Upper lobe of left lung (tissue), 6 donors: ENCODE results near the gene SIDT1. TPM values are rescaled to one million over a fixed set of nuclear protein-coding genes. Genes with fewer than 3 reads are reported as not detected.

Source experiments
- ATAC-seq, 2 donors: fragments of 200-7000 bp; cut with Tn5 transposase; one replicate each; pipeline ENCODE4 v1.9.1; 2022; ENCODE audit warnings: mild to moderate bottlenecking in 2 of 2, moderate library complexity in 2 of 2; ENCODE audit not compliant: low FRiP score in 2 of 2
- DNase-seq, 2 donors: peaks; one replicate each; pipeline ENCODE4 v3.0.0-alpha.2; 2019 to 2020
- H3K27ac ChIP-seq, 4 donors: fragments of 200-600 bp; sonication (generic); one replicate each; pipeline ENCODE4 v1.5.1; 2016 to 2019
- H3K27me3 ChIP-seq, 4 donors: fragments of 200-600 bp; sonication (generic); one replicate each; pipeline ENCODE4 v1.5.1; 2017 to 2019
- H3K36me3 ChIP-seq, 4 donors: fragments of 200-600 bp; sonication (generic); one replicate each; pipeline ENCODE4 v1.5.1; 2016 to 2019
- H3K4me1 ChIP-seq, 4 donors: fragments of 200-600 bp; sonication (generic); one replicate each; pipeline ENCODE4 v1.5.1; 2018 to 2019
- H3K4me3 ChIP-seq, 4 donors: fragments of 200-600 bp; sonication (generic); one replicate each; pipeline ENCODE4 v1.5.1; 2017 to 2019; ENCODE audit warnings: mild to moderate bottlenecking in 2 of 4, moderate library complexity in 1 of 4
- H3K9me3 ChIP-seq, 4 donors: fragments of 200-600 bp; sonication (generic); one replicate each; pipeline ENCODE4 v1.5.1; 2018 to 2019
- CTCF ChIP-seq, 6 experiments: fragments of 450-650 bp in 4 of 6; fragments of 200-600 bp in 2 of 6; sonication (generic) in 2 of 6; IDR thresholded peaks; one replicate each; pipeline ENCODE4 v1.5.1; 2016 to 2019; ENCODE audit warnings: antibody characterized with exemption in 6 of 6
- EP300 ChIP-seq, 4 donors: sonication (generic); formaldehyde crosslinking; IDR thresholded peaks; one replicate each; pipeline ENCODE4 v1.5.1; 2017; ENCODE audit warnings: antibody characterized with exemption in 4 of 4, control low read depth in 2 of 4
- POLR2A ChIP-seq, 4 donors: fragments of 450-650 bp; IDR thresholded peaks; one replicate each; pipeline ENCODE4 v1.5.1; 2016 to 2017; ENCODE audit warnings: antibody characterized with exemption in 4 of 4, mild to moderate bottlenecking in 2 of 4
- POLR2AphosphoS5 ChIP-seq, 2 donors: sonication (generic); formaldehyde crosslinking; IDR thresholded peaks; one replicate each; pipeline ENCODE4 v1.5.1; 2017; ENCODE audit warnings: antibody characterized with exemption in 2 of 2
- WGBS, 2 donors: methylation state at CpG; one replicate each; pipeline ENCODE4 v1.1.5; 2017 to 2018; 5-methylcytosine and 5-hydroxymethylcytosine counted together
- total RNA-seq, 6 donors: library from RNA; depleted of rRNA in 4 of 6; stranded (reverse); fragments of >200 nt in 4 of 6; gene quantifications; one replicate each; pipeline versions ENCODE4 v1.1.0 to v1.2.1, GENCODE V29; 2016 to 2021
- donor health status: DM: no; HTN: no; CAD: no; lungs with moderate emphysema.
- donor health status: DM: no; HTN: yes; CAD: no; lungs with severe emphysema.

SIDT1 gene
- total RNA-seq, 6 donors from 2014 or later, result 2.6 to 37.5 (median 9.5) TPM

DNA sequence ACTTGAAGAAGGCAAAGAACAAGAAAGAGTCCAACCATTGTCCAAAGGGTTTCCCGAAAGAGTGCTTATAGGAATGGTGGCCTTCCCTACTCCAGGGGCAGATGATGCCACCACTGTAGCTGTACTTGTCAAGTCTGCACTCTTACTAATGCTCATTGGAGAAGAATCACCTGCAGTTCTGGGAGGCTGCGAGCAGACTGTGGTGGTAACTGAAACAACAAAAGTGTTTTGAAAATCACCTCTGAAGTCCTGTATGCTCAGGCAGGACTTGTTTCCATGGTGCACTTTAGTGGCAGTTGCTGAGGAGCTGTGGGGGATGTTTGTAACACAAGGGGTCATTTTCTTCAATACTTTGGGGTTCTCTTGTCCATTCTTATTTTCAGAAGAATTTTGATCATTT is 128.1 kb downstream of the SIDT1 start:
- Histone ChIP-seq H3K27me3 (no peaks in the 10 kb centered on the region), H3K36me3 (peaks cover 6 to 68% (median 19%) of the 10 kb centered on the region in 4 donors), H3K27ac (no peak overlapping the region), H3K4me3 (no peak overlapping the region), H3K4me1 (no peaks in the 10 kb centered on the region), H3K9me3 (no peaks in the 10 kb centered on the region)
- DNase-seq, result no peak
- TF ChIP-seq CTCF (IDR thresholded peaks at IDR 0.05), result no peak
- TF ChIP-seq POLR2A (IDR thresholded peaks at IDR 0.05), result no peak
- TF ChIP-seq POLR2AphosphoS5 (IDR thresholded peaks at IDR 0.05), result no peak
- no peak for TF ChIP-seq EP300 (IDR thresholded peaks at IDR 0.05)
- no peak for ATAC-seq
- WGBS, 2 donors, result 85 to 97% methylated on average over 2 of the region's 2 CpGs

- Histone ChIP-seq H3K27me3 (no peaks in the 10 kb centered on the region), H3K27ac (no peak overlapping the region), H3K36me3 (peaks cover 6 to 68% (median 19%) of the 10 kb centered on the region in 4 donors), H3K4me1 (no peaks in the 10 kb centered on the region), H3K4me3 (no peak overlapping the region), H3K9me3 (no peaks in the 10 kb centered on the region)
- TF ChIP-seq EP300 (IDR thresholded peaks at IDR 0.05) (no peak), POLR2AphosphoS5 (IDR thresholded peaks at IDR 0.05) (no peak), CTCF (IDR thresholded peaks at IDR 0.05) (no peak)
- no peak for DNase-seq
- no peak for ATAC-seq
- WGBS, 2 donors, result 80 to 85% methylated on average over 4 of the region's 4 CpGs
Measured at GRCh38 chr3:113660896-113661295, 128.5 kb downstream of the SIDT1 start.

GRCh38 chr3:113662824-113663223 is 130.5 kb downstream of the SIDT1 start:
- Histone ChIP-seq H3K4me1 (no peaks in the 10 kb centered on the region), H3K36me3 (peaks cover 6 to 61% (median 18%) of the 10 kb centered on the region in 4 donors)
- TF ChIP-seq CTCF (IDR thresholded peaks at IDR 0.05) (no peak), POLR2A (IDR thresholded peaks at IDR 0.05) (no peak), EP300 (IDR thresholded peaks at IDR 0.05) (no peak), POLR2AphosphoS5 (IDR thresholded peaks at IDR 0.05) (no peak)

GRCh38 chr3:113663324-113663750 is 131.0 kb downstream of the SIDT1 start:
- ATAC-seq (no peak), DNase-seq (no peak)
- TF ChIP-seq CTCF (IDR thresholded peaks at IDR 0.05) (no peak), POLR2A (IDR thresholded peaks at IDR 0.05) (no peak), EP300 (IDR thresholded peaks at IDR 0.05) (no peak), POLR2AphosphoS5 (IDR thresholded peaks at IDR 0.05) (no peak)
- H3K27me3 ChIP-seq, result no peaks in the 10 kb centered on the region
- no peaks in the 10 kb centered on the region for H3K4me1 ChIP-seq
- no peak overlapping the region for H3K4me3 ChIP-seq
- H3K27ac ChIP-seq, result no peak overlapping the region
- H3K36me3 ChIP-seq, result peaks cover 6 to 57% (median 17%) of the 10 kb centered on the region in 4 donors
- no peaks in the 10 kb centered on the region for H3K9me3 ChIP-seq
- WGBS, 2 donors, result 96 to 98% methylated on average over 3 of the region's 3 CpGs

More at GRCh38 chr3:113662824-113663223, 130.5 kb downstream of the SIDT1 start:
- Histone ChIP-seq H3K4me3 (no peak overlapping the region), H3K27ac (no peak overlapping the region), H3K9me3 (no peaks in the 10 kb centered on the region), H3K27me3 (no peaks in the 10 kb centered on the region)
- WGBS, 2 donors, result 61 to 78% methylated on average over 1 of the region's 1 CpG
- no peak for DNase-seq
- ATAC-seq, result no peak

GRCh38 chr3:113663761-113664160 is 131.4 kb downstream of the SIDT1 start:
- no peak for TF ChIP-seq EP300 (IDR thresholded peaks at IDR 0.05)
- TF ChIP-seq POLR2A (IDR thresholded peaks at IDR 0.05), result no peak
- no peak for TF ChIP-seq POLR2AphosphoS5 (IDR thresholded peaks at IDR 0.05)
- no peak for TF ChIP-seq CTCF (IDR thresholded peaks at IDR 0.05)

More at GRCh38 chr3:113663761-113664160, 131.4 kb downstream of the SIDT1 start:
- 74 to 79% methylated on average over 1 of the region's 1 CpG for WGBS, 2 donors
- peaks cover 6 to 53% (median 17%) of the 10 kb centered on the region in 4 donors for H3K36me3 ChIP-seq
- no peaks in the 10 kb centered on the region for H3K9me3 ChIP-seq
- no peak for DNase-seq
- no peaks in the 10 kb centered on the region for H3K27me3 ChIP-seq
- H3K4me3 ChIP-seq, result no peak overlapping the region
- H3K4me1 ChIP-seq, result no peaks in the 10 kb centered on the region
- H3K27ac ChIP-seq, result no peak overlapping the region
- ATAC-seq, result no peak
